ENCODE measurements around the gene RNF135.

Gene RNF135

DNA sequence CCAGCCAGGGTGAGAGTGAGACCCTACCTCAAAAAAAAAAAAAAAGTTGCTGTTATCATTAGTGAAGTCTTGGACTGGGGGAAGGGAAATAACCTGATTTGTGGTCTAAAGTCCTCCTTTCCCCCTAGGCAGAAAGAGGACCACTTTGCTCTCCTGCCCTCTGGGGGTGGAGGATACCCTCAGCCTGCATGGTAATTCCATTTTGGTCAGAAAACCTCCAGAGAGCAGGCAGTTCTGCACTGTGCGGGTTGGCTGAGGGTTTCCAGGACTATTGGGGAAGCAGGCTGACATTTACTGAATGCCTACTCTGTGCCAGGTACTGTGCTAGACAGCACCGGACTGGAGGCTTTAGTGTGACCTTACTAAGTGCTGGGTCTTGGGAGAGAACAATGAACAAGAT, 46.5 kb upstream of the RNF135 start:
- Histone ChIP-seq H3F3A (ENCODE audit: insufficient read depth, low read length) (no peaks in the 10 kb centered on the region), H3K36me3 (replicated peaks; ENCODE audit: insufficient read depth, low read length) (no peaks in the 10 kb centered on the region), H3K4me2 (ENCODE audit: low read depth, low read length) (no peak overlapping the region), H2AFZ (ENCODE audit: low read length) (no peak overlapping the region), H3K4me3 (ENCODE audit: low read length) (no peak overlapping the region), H3K4me1 (ENCODE audit: low read length) (0 out of 2 replicates have a peak, but pooled peaks cover 14% of the 10 kb centered on the region), H3K79me2 (ENCODE audit: low read length) (no peaks in the 10 kb centered on the region), H3K9me3 (replicated peaks; ENCODE audit: insufficient read depth, low read length) (no peaks in the 10 kb centered on the region), H3K9ac (ENCODE audit: low read length) (no peak overlapping the region), H4K20me1 (ENCODE audit: insufficient read depth, low read length) (no peaks in the 10 kb centered on the region), H3K9me2 (replicated peaks; ENCODE audit: insufficient read depth, low read length) (no peaks in the 10 kb centered on the region), H3K27me3 (replicated peaks; ENCODE audit: insufficient read depth, low read length) (peaks cover 15% of the 10 kb centered on the region), H3K27ac (ENCODE audit: low read length) (no peak overlapping the region)
- DNase-seq, result no peak
- TF ChIP-seq, protein P1, sequence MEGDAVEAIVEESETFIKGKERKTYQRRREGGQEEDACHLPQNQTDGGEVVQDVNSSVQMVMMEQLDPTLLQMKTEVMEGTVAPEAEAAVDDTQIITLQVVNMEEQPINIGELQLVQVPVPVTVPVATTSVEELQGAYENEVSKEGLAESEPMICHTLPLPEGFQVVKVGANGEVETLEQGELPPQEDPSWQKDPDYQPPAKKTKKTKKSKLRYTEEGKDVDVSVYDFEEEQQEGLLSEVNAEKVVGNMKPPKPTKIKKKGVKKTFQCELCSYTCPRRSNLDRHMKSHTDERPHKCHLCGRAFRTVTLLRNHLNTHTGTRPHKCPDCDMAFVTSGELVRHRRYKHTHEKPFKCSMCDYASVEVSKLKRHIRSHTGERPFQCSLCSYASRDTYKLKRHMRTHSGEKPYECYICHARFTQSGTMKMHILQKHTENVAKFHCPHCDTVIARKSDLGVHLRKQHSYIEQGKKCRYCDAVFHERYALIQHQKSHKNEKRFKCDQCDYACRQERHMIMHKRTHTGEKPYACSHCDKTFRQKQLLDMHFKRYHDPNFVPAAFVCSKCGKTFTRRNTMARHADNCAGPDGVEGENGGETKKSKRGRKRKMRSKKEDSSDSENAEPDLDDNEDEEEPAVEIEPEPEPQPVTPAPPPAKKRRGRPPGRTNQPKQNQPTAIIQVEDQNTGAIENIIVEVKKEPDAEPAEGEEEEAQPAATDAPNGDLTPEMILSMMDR (IDR thresholded peaks at IDR 0.05; ENCODE audit: low read length), result no peak
- TF ChIP-seq EZH2 (optimal IDR thresholded peaks at IDR 0.05; ENCODE audit: low read depth, low read length) (no peak), EZH2phosphoT487 (IDR thresholded peaks at IDR 0.05; ENCODE audit: low read length) (no peak)

DNA sequence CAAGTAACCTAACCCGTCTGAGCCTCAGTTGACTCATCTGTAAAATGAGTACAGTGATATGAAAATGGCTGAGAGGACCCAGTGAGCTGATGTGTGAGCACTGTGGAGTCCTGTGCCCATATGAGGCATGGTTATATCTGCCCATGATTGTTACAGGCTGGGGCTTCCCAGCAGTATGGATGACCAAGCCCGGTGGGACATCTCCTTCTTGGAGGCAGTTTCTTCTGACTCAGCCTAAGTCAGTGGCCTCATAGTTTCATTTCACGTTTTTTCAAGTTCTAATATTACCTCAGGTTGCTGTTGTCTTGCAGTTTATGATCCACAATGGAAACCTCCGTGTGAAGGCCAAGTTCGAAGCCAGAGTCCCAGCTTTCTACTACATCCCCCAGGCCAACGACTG, 44.3 kb upstream of the RNF135 start:
- H3K9ac ChIP-seq (ENCODE audit: low read length), result no peak overlapping the region
- TF ChIP-seq EZH2 (optimal IDR thresholded peaks at IDR 0.05; ENCODE audit: low read depth, low read length) (no peak), EZH2phosphoT487 (IDR thresholded peaks at IDR 0.05; ENCODE audit: low read length) (no peak)
- TF ChIP-seq, protein P1 (IDR thresholded peaks at IDR 0.05; ENCODE audit: low read length), result no peak
- H3K4me1 ChIP-seq (ENCODE audit: low read length), result 0 out of 2 replicates have a peak, but pooled peaks cover 9% of the 10 kb centered on the region
- H3K9me3 ChIP-seq (replicated peaks; ENCODE audit: insufficient read depth, low read length), result no peaks in the 10 kb centered on the region
- no peaks in the 10 kb centered on the region for H3K9me2 ChIP-seq (replicated peaks; ENCODE audit: insufficient read depth, low read length)
- no peaks in the 10 kb centered on the region for H3K79me2 ChIP-seq (ENCODE audit: low read length)
- H3K27ac ChIP-seq (ENCODE audit: low read length), result no peak overlapping the region
- H4K20me1 ChIP-seq (ENCODE audit: insufficient read depth, low read length), result no peaks in the 10 kb centered on the region
- no peaks in the 10 kb centered on the region for H3F3A ChIP-seq (ENCODE audit: insufficient read depth, low read length)
- H3K4me3 ChIP-seq (ENCODE audit: low read length), result no peak overlapping the region
- H3K36me3 ChIP-seq (replicated peaks; ENCODE audit: insufficient read depth, low read length), result no peaks in the 10 kb centered on the region
- H3K4me2 ChIP-seq (ENCODE audit: low read depth, low read length), result no peak overlapping the region
- peaks cover 15% of the 10 kb centered on the region for H3K27me3 ChIP-seq (replicated peaks; ENCODE audit: insufficient read depth, low read length)
- no peak for DNase-seq
- 0 out of 2 replicates have a peak overlapping the region, but pooled peaks have one; percentile 16 for H2AFZ ChIP-seq (ENCODE audit: low read length)

DNA sequence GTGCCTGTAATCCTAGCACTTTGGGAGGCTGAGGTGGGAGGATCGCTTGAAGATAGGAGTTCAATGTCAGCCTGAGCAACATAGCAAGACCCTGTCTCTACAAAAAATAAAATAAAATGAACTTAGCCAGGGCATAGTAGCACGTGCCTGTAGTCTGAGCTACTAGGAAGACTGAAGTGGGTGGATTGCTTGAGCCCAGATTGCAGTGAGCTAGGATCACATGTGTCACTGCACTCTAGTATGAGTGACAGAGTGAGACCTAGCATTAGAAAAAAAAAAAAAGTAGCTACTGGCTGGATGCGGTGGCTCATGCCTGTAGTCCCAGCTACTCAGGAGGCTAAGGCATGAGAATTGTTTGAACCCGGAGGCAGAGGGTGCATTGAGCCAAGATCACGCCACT, 43.1 kb upstream of the RNF135 start:
- H3K79me2 ChIP-seq (ENCODE audit: low read length), result no peaks in the 10 kb centered on the region
- no peak for DNase-seq
- H3K4me2 ChIP-seq (ENCODE audit: low read depth, low read length), result no peak overlapping the region
- H3K27ac ChIP-seq (ENCODE audit: low read length), result no peak overlapping the region
- no peak overlapping the region for H3K9ac ChIP-seq (ENCODE audit: low read length)
- TF ChIP-seq EZH2phosphoT487 (IDR thresholded peaks at IDR 0.05; ENCODE audit: low read length) (no peak), EZH2 (optimal IDR thresholded peaks at IDR 0.05; ENCODE audit: low read depth, low read length) (no peak)
- TF ChIP-seq, protein P1 (IDR thresholded peaks at IDR 0.05; ENCODE audit: low read length), result no peak
- peaks cover 7% of the 10 kb centered on the region for H3K27me3 ChIP-seq (replicated peaks; ENCODE audit: insufficient read depth, low read length)
- no peaks in the 10 kb centered on the region for H3F3A ChIP-seq (ENCODE audit: insufficient read depth, low read length)
- H3K9me2 ChIP-seq (replicated peaks; ENCODE audit: insufficient read depth, low read length), result no peaks in the 10 kb centered on the region
- H4K20me1 ChIP-seq (ENCODE audit: insufficient read depth, low read length), result no peaks in the 10 kb centered on the region
- H3K4me1 ChIP-seq (ENCODE audit: low read length), result 0 out of 2 replicates have a peak, but pooled peaks cover 7% of the 10 kb centered on the region
- no peaks in the 10 kb centered on the region for H3K36me3 ChIP-seq (replicated peaks; ENCODE audit: insufficient read depth, low read length)
- no peaks in the 10 kb centered on the region for H3K9me3 ChIP-seq (replicated peaks; ENCODE audit: insufficient read depth, low read length)
- H2AFZ ChIP-seq (ENCODE audit: low read length), result no peak overlapping the region
- H3K4me3 ChIP-seq (ENCODE audit: low read length), result no peak overlapping the region
